Keratinocyte (primary cell): ENCODE measurements around the gene CXCL1. TPM values are rescaled to one million over a fixed set of nuclear protein-coding genes. Genes with fewer than 3 reads are reported as not detected.

Experiments used
- DNase-seq: peaks from one replicate; pipeline ENCODE4 v3.0.0-alpha.2; 2011; ENCODE audit warnings: low read depth, missing footprints, low spot score
- FAIRE-seq: peaks from 2 replicates; lab custom pipeline; 2011; peaks lifted over from hg19 to GRCh38; lab: Jason Lieb, UNC
- H2AFZ ChIP-seq: 2 replicates; pipeline ENCODE4 v1.6.0; 2012; ENCODE audit warnings: low read length, control low read depth, inconsistent platforms; ENCODE audit not compliant: control insufficient read depth
- H3K27ac ChIP-seq: 2 replicates; pipeline ENCODE4 v1.5.1; 2011; ENCODE audit warnings: low read length; ENCODE audit not compliant: control insufficient read depth, insufficient read depth
- H3K27me3 ChIP-seq: 3 replicates; pipeline ENCODE4 v1.6.0; 2011; ENCODE audit warnings: low read length; ENCODE audit not compliant: control insufficient read depth, insufficient read depth; ENCODE audit errors: extremely low read depth
- H3K36me3 ChIP-seq, 2 experiments: 2 replicates in 1 of 2; 3 replicates in 1 of 2; pipeline ENCODE4 v1.5.1; 2011; ENCODE audit warnings: low read length in 2 of 2, mild to moderate bottlenecking in 1 of 2; ENCODE audit not compliant: control insufficient read depth in 2 of 2, insufficient read depth in 2 of 2; ENCODE audit errors: extremely low read depth in 1 of 2
- H3K4me1 ChIP-seq: 3 replicates; pipeline ENCODE4 v1.5.1; 2011; ENCODE audit warnings: low read length; ENCODE audit not compliant: control insufficient read depth, insufficient read depth; ENCODE audit errors: extremely low read depth
- H3K4me2 ChIP-seq: 3 replicates; pipeline ENCODE4 v1.6.0; 2011; ENCODE audit warnings: low read depth, low read length; ENCODE audit not compliant: control insufficient read depth, insufficient read depth; ENCODE audit errors: extremely low read depth
- H3K4me3 ChIP-seq, 3 experiments: fragments of 200-600 bp in 1 of 3; sonication (generic) in 1 of 3; 2 replicates in 2 of 3; 3 replicates in 1 of 3; pipeline ENCODE4 v1.5.1; 2011 to 2016; ENCODE audit warnings: low read length in 3 of 3, mild to moderate bottlenecking in 3 of 3, control low read depth in 2 of 3, inconsistent platforms in 1 of 3, low read depth in 1 of 3, mixed read lengths in 1 of 3, mixed run types in 1 of 3, moderate library complexity in 1 of 3; ENCODE audit not compliant: control insufficient read depth in 2 of 3, insufficient read depth in 2 of 3; ENCODE audit errors: extremely low read depth in 1 of 3
- H3K79me2 ChIP-seq: 2 replicates; pipeline ENCODE4 v1.6.0; 2012; ENCODE audit warnings: low read length; ENCODE audit not compliant: control insufficient read depth, insufficient read depth
- H3K9ac ChIP-seq: 3 replicates; pipeline ENCODE4 v1.6.0; 2011; ENCODE audit warnings: low read length; ENCODE audit not compliant: control insufficient read depth, insufficient read depth; ENCODE audit errors: extremely low read depth
- H3K9me1 ChIP-seq: 3 replicates; pipeline ENCODE4 v1.6.0; 2011; ENCODE audit warnings: low read length; ENCODE audit not compliant: control insufficient read depth, insufficient read depth; ENCODE audit errors: extremely low read depth
- H3K9me3 ChIP-seq: 2 replicates; pipeline ENCODE4 v1.5.1; 2012; ENCODE audit warnings: low read depth, low read length; ENCODE audit not compliant: control insufficient read depth
- H4K20me1 ChIP-seq: 3 replicates; pipeline ENCODE4 v1.6.0; 2011; ENCODE audit warnings: low read length; ENCODE audit not compliant: control insufficient read depth, insufficient read depth; ENCODE audit errors: extremely low read depth
- EZH2 ChIP-seq: IDR thresholded peaks from one replicate; pipeline ENCODE4 v1.6.1; 2012; ENCODE audit warnings: inconsistent platforms, mild to moderate bottlenecking, low read length, moderate library complexity
- dilution Hi-C: fragments of 300-500 bp; cut with MboI; formaldehyde crosslinking; loops from one replicate; pipeline ENCODE4 v1.7.0; 2020; ENCODE audit warnings: low sequenced_read_pairs; ENCODE audit not compliant: extremely low pct_ligation_motif_present
- polyA plus RNA-seq, 5 experiments: library from polyadenylated mRNA; depleted of rRNA in 3 of 5; stranded (reverse) in 3 of 5; stranded (forward) in 1 of 5; unstranded in 1 of 5; fragments of >200 nt; gene quantifications; 1 replicate in 1 of 5; 2 replicates in 3 of 5; 3 replicates in 1 of 5; pipeline versions ENCODE4 v1.2.1 to v1.2.3, GENCODE V29; 2011 to 2012; ENCODE audit warnings: missing spikeins in 2 of 5, low read depth in 1 of 5, low replicate concordance in 1 of 5
- TF ChIP-seq, protein P1 (sequence below), 3 experiments: IDR thresholded peaks in 1 of 3; conservative IDR thresholded peaks in 1 of 3; optimal IDR thresholded peaks in 1 of 3; 2 replicates in 2 of 3; 3 replicates in 1 of 3; pipeline versions ENCODE3 to v1.5.1; 2011; ENCODE audit warnings: low read length in 3 of 3, mild to moderate bottlenecking in 3 of 3, moderate library complexity in 2 of 3, control low read depth in 1 of 3, inconsistent platforms in 1 of 3; ENCODE audit not compliant: insufficient read depth in 2 of 3; ENCODE audit errors: extremely low read depth in 1 of 3

Gene CXCL1
- polyA plus RNA-seq, 1 donor (not counting 4 experiments of a cell fraction or from before 2014, with no cell fraction given), result 35.5 TPM

- Histone ChIP-seq H3K9ac (peak overlapping the region; percentile 78), H3K27me3 (no peaks in the 10 kb centered on the region), H3K27ac (peak overlapping the region; percentile 79), H4K20me1 (no peaks in the 10 kb centered on the region), H2AFZ (no peak overlapping the region), H3K9me3 (no peaks in the 10 kb centered on the region), H3K79me2 (no peaks in the 10 kb centered on the region), H3K4me1 (peaks cover 36% of the 10 kb centered on the region), H3K36me3 (peaks cover 0 to 2% of the 10 kb centered on the region in 2 experiments), H3K4me3 (peak overlapping the region; percentile 56 to 81 (median 78)), H3K4me2 (peak overlapping the region; percentile 95), H3K9me1 (no peaks in the 10 kb centered on the region)
- TF ChIP-seq EZH2, result no peak
- TF ChIP-seq, protein P1, sequence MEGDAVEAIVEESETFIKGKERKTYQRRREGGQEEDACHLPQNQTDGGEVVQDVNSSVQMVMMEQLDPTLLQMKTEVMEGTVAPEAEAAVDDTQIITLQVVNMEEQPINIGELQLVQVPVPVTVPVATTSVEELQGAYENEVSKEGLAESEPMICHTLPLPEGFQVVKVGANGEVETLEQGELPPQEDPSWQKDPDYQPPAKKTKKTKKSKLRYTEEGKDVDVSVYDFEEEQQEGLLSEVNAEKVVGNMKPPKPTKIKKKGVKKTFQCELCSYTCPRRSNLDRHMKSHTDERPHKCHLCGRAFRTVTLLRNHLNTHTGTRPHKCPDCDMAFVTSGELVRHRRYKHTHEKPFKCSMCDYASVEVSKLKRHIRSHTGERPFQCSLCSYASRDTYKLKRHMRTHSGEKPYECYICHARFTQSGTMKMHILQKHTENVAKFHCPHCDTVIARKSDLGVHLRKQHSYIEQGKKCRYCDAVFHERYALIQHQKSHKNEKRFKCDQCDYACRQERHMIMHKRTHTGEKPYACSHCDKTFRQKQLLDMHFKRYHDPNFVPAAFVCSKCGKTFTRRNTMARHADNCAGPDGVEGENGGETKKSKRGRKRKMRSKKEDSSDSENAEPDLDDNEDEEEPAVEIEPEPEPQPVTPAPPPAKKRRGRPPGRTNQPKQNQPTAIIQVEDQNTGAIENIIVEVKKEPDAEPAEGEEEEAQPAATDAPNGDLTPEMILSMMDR (optimal IDR thresholded peaks at IDR 0.05 in 1 of 3, IDR thresholded peaks at IDR 0.05 in 1 of 3, conservative IDR thresholded peaks at IDR 0.05 in 1 of 3; ENCODE audit: extremely low read depth in 1 of 3, insufficient read depth in 2 of 3, low read length in 3 of 3), result no peak
- dilution Hi-C loops, result no loop called here
- FAIRE-seq (peak; percentile 9), DNase-seq (no peak)
These were observed 1.1 kb downstream of the CXCL1 start for GRCh38 chr4:73870260-73870659.

GRCh38 chr4:73870768-73871167, 1.6 kb downstream of the CXCL1 start:
- TF ChIP-seq EZH2, result no peak
- TF ChIP-seq, protein P1 (optimal IDR thresholded peaks at IDR 0.05 in 1 of 3, IDR thresholded peaks at IDR 0.05 in 1 of 3, conservative IDR thresholded peaks at IDR 0.05 in 1 of 3; ENCODE audit: extremely low read depth in 1 of 3, insufficient read depth in 2 of 3, low read length in 3 of 3), result no peak
- Histone ChIP-seq H3K9ac (no peak overlapping the region), H3K4me1 (peaks cover 34% of the 10 kb centered on the region), H3K27ac (no peak overlapping the region), H3K79me2 (no peaks in the 10 kb centered on the region), H3K4me2 (peak overlapping the region; percentile 95), H3K36me3 (peaks cover 0 to 2% of the 10 kb centered on the region in 2 experiments), H4K20me1 (no peaks in the 10 kb centered on the region), H2AFZ (no peak overlapping the region), H3K4me3 (peak overlapping the region; percentile 56 to 81 (median 78)), H3K9me1 (no peaks in the 10 kb centered on the region), H3K27me3 (no peaks in the 10 kb centered on the region), H3K9me3 (no peaks in the 10 kb centered on the region)
- FAIRE-seq (peak; percentile 67), DNase-seq (no peak)
- dilution Hi-C loops, result no loop called here
